RWPE1 (cell line): ENCODE data around the gene ZNF565.
A peak's percentile ranks its signal among the peaks of the same experiment; 100 is the strongest.

Experiments used
- CTCF ChIA-PET: fragments of 350-600 bp; sonication (Branson Sonifier 250); formaldehyde crosslinking; extraction: SDS; loops from one replicate; lab custom pipeline; 2021; lab: Yijun Ruan, JAX
- POLR2A ChIA-PET: fragments of 400-600 bp; formaldehyde crosslinking; extraction: SDS; loops from one replicate; lab custom pipeline; 2020; ENCODE audit warnings: antibody characterized with exemption; ENCODE audit not compliant: low non-redundant PET; lab: Yijun Ruan, JAX
- DNase-seq: peaks from one replicate; pipeline ENCODE4 v3.0.0; 2012; ENCODE audit warnings: low spot score
- H3K27ac ChIP-seq: fragments of 450-650 bp; 2 replicates; pipeline ENCODE4 v1.5.1; 2017
- CTCF ChIP-seq: fragments of 450-650 bp; conservative IDR thresholded peaks from 2 replicates; pipeline ENCODE4 v1.5.1; 2017; ENCODE audit warnings: low read depth, mild to moderate bottlenecking

ZNF565 gene

GRCh38 chr19:36214386-36215275 lies at the start of gene ZNF565, which contains the start of gene ZNF146:
Gene ZNF565, minus strand, starts transcription at chr19:36214665. Its CDS starts 12,680 bp downstream, at chr19:36201985.
Gene ZNF146, plus strand, starts transcription at chr19:36215106. Its CDS starts 21,335 bp downstream, at chr19:36236441.
- CTCF ChIA-PET, result no interaction called here
- POLR2A ChIA-PET, result interaction anchor here (0.5 to 0.6 kb wide), 2 partner anchors 42 to 137 kb away, joined by 3 to 6 read pairs; no protein-coding TSS in a partner anchor
- H3K27ac ChIP-seq, result peak within 1 kb of the TSS; percentile 92
- no peak for TF ChIP-seq CTCF
- peak; percentile 92 for DNase-seq

- ChIA-PET CTCF (no interaction called here), POLR2A (no interaction called here)
- no peak for TF ChIP-seq CTCF
- no peak for DNase-seq
- no peak overlapping the region for H3K27ac ChIP-seq
Observed at GRCh38 chr19:36259211-36259610, 44.7 kb upstream of the ZNF565 start.

- POLR2A ChIA-PET, result no interaction called here
- CTCF ChIA-PET, result no interaction called here
- DNase-seq, result no peak
- no peak overlapping the region for H3K27ac ChIP-seq
- TF ChIP-seq CTCF, result no peak
Observed at GRCh38 chr19:36258028-36258875, 43.8 kb upstream of the ZNF565 start.

GRCh38 chr19:36257520-36257876 lies 43.0 kb upstream of the ZNF565 start:
- POLR2A ChIA-PET, result no interaction called here
- TF ChIP-seq CTCF, result no peak
- no peak overlapping the region for H3K27ac ChIP-seq
- CTCF ChIA-PET, result no interaction called here
- DNase-seq, result no peak

- no peak for DNase-seq
- CTCF ChIA-PET, result no interaction called here
- no peak for TF ChIP-seq CTCF
- H3K27ac ChIP-seq, result no peak overlapping the region
- POLR2A ChIA-PET, result no interaction called here
Observed at GRCh38 chr19:36256853-36257519, 42.5 kb upstream of the ZNF565 start.

GRCh38 chr19:36256064-36256463 lies 41.6 kb upstream of the ZNF565 start:
- POLR2A ChIA-PET, result no interaction called here
- no peak for TF ChIP-seq CTCF
- CTCF ChIA-PET, result no interaction called here
- no peak overlapping the region for H3K27ac ChIP-seq
- no peak for DNase-seq
